OCI-LY3 (cell line): ENCODE data around the gene GNGT2.
A peak's percentile ranks its signal among the peaks of the same experiment; 100 is the strongest.

Experiments used
- H2AFZ ChIP-seq: fragments of 200-600, 300-600 bp; shearing (Covaris generic); 2 replicates; pipeline ENCODE4 v1.6.0; 2014; ENCODE audit warnings: antibody characterized with exemption, low read depth, low read length
- H3K27ac ChIP-seq: fragments of 200-600, 300-600 bp; sonication (generic); 2 replicates; pipeline ENCODE4 v1.5.1; 2014; ENCODE audit warnings: mild to moderate bottlenecking, low read length, moderate library complexity, mixed read lengths
- H3K27me3 ChIP-seq: fragments of 200-600, 300-600 bp; sonication (generic); 2 replicates; pipeline ENCODE4 v1.6.1; 2014; ENCODE audit warnings: low read depth, low read length, mixed read lengths
- H3K36me3 ChIP-seq: fragments of 200-600, 300-600 bp; sonication (generic); replicated peaks from 2 replicates; pipeline ENCODE3; 2014; ENCODE audit warnings: low read depth, low read length, mixed read lengths
- H3K4me1 ChIP-seq: fragments of 300-600, 200-600 bp; sonication (generic); 2 replicates; pipeline ENCODE4 v1.6.1; 2014; ENCODE audit warnings: low read length, mixed read lengths
- H3K4me2 ChIP-seq: fragments of 200-600, 300-600 bp; sonication (generic); 2 replicates; pipeline ENCODE4 v1.6.1; 2014; ENCODE audit warnings: low read length, mixed read lengths
- H3K4me3 ChIP-seq: fragments of 300-600, 200-600 bp; sonication (generic); 2 replicates; pipeline ENCODE4 v1.5.1; 2014; ENCODE audit warnings: antibody characterized with exemption, mild to moderate bottlenecking, low read length, moderate library complexity
- H3K79me2 ChIP-seq: fragments of 300-600, 200-600 bp; shearing (Covaris generic); 2 replicates; pipeline ENCODE4 v1.6.1; 2014; ENCODE audit warnings: mild to moderate bottlenecking, low read length, mixed read lengths
- H3K9ac ChIP-seq: fragments of 300-600, 200-600 bp; shearing (Covaris generic); 2 replicates; pipeline ENCODE4 v1.6.0; 2014; ENCODE audit warnings: mild to moderate bottlenecking, low read length, moderate library complexity
- H3K9me3 ChIP-seq: fragments of 200-600, 300-600 bp; shearing (Covaris generic); 2 replicates; pipeline ENCODE4 v1.6.1; 2014; ENCODE audit warnings: low read length, mixed read lengths; ENCODE audit not compliant: insufficient read depth
- H4K20me1 ChIP-seq: fragments of 200-600, 300-600 bp; sonication (generic); 2 replicates; pipeline ENCODE4 v1.6.1; 2016; ENCODE audit warnings: low read length, mixed read lengths; ENCODE audit not compliant: insufficient read depth
- EZH2phosphoT487 ChIP-seq: fragments of 200-600 bp; shearing (Covaris generic); IDR thresholded peaks from 2 replicates; pipeline ENCODE4 v1.6.1; 2018; ENCODE audit warnings: antibody characterized with exemption, mixed run types, low read depth
- TF ChIP-seq, protein P1 (sequence below): fragments of 200-600, 300-600 bp; sonication (generic); IDR thresholded peaks from 2 replicates; pipeline ENCODE4 v1.5.1; 2014; ENCODE audit warnings: antibody characterized with exemption, low read length, low read depth

Gene GNGT2

DNA sequence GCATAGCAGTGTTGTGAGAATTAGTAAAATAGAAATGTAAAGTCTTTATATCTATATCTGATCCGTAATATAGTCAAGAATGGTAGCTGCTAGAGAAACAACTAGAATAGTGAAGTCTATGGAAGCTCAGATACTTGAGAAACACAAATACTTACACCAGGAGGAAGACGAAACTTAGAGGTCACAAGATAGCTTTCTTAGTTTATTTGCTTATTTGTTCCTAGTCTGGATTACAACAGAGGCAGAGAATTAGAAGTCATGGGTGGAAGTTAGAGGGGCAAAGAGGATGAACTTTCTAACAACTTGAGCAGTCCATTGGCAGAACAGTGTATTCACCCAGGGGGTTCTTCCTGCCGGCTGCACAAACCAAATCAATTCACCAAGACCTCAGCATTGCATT is 13.9 kb downstream of the GNGT2 start:
- H3K36me3 ChIP-seq, result no peaks in the 10 kb centered on the region
- H3K79me2 ChIP-seq, result no peaks in the 10 kb centered on the region
- H3K9me3 ChIP-seq, result no peaks in the 10 kb centered on the region
- H3K4me3 ChIP-seq, result no peak overlapping the region
- TF ChIP-seq, protein P1, sequence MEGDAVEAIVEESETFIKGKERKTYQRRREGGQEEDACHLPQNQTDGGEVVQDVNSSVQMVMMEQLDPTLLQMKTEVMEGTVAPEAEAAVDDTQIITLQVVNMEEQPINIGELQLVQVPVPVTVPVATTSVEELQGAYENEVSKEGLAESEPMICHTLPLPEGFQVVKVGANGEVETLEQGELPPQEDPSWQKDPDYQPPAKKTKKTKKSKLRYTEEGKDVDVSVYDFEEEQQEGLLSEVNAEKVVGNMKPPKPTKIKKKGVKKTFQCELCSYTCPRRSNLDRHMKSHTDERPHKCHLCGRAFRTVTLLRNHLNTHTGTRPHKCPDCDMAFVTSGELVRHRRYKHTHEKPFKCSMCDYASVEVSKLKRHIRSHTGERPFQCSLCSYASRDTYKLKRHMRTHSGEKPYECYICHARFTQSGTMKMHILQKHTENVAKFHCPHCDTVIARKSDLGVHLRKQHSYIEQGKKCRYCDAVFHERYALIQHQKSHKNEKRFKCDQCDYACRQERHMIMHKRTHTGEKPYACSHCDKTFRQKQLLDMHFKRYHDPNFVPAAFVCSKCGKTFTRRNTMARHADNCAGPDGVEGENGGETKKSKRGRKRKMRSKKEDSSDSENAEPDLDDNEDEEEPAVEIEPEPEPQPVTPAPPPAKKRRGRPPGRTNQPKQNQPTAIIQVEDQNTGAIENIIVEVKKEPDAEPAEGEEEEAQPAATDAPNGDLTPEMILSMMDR, result no peak
- no peak for TF ChIP-seq EZH2phosphoT487
- H3K27ac ChIP-seq, result no peak overlapping the region
- no peaks in the 10 kb centered on the region for H4K20me1 ChIP-seq
- H2AFZ ChIP-seq, result no peak overlapping the region
- H3K4me2 ChIP-seq, result no peak overlapping the region
- no peak overlapping the region for H3K9ac ChIP-seq
- H3K27me3 ChIP-seq, result no peaks in the 10 kb centered on the region
- peaks cover 14% of the 10 kb centered on the region for H3K4me1 ChIP-seq

DNA sequence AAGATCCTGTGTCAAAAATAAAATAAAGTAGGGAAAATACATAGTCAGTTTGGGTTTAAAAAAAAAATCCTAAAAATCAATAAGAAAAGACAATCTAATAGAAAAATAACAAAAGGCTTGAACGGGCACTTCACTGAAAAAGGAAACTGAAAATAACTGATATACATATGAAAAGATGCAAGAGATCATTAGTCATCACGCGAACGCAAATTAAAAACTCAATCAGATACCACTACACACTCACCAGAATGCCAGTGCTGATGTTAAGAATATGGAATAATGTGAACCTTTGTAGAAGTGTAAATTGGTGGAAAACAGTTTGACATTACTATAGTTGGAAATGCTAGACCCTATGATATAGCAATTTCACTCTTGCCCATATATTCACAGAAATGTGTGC is 14.6 kb downstream of the GNGT2 start:
- Histone ChIP-seq H3K9ac (no peak overlapping the region), H3K4me2 (0 out of 2 replicates have a peak overlapping the region, but pooled peaks have one; percentile 11), H3K79me2 (no peaks in the 10 kb centered on the region), H3K27ac (no peak overlapping the region), H2AFZ (no peak overlapping the region), H3K4me1 (peaks cover 16% of the 10 kb centered on the region), H3K4me3 (no peak overlapping the region), H4K20me1 (no peaks in the 10 kb centered on the region), H3K9me3 (no peaks in the 10 kb centered on the region), H3K27me3 (no peaks in the 10 kb centered on the region), H3K36me3 (no peaks in the 10 kb centered on the region)
- TF ChIP-seq, protein P1, result no peak
- TF ChIP-seq EZH2phosphoT487, result no peak

DNA sequence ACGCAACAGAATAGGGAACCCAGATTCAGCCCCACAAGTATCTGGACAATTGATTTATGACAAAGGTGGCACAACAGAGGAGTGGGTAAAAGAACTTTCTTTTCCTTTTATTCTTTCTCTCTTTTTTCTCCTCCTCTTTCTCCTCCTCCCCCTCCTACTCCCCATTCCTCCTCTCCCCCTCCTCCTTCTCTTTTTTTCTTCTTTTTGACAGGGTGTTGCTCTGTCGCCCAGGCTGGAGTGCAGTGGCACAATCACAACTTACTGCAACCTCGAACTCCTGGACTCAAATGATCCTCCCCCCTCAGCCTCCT is 16.1 kb downstream of the GNGT2 start:
- H3K27ac ChIP-seq, result no peak overlapping the region
- H3K4me3 ChIP-seq, result no peak overlapping the region
- H3K4me2 ChIP-seq, result no peak overlapping the region
- H3K79me2 ChIP-seq, result no peaks in the 10 kb centered on the region
- H3K9me3 ChIP-seq, result no peaks in the 10 kb centered on the region
- TF ChIP-seq, protein P1, result no peak
- TF ChIP-seq EZH2phosphoT487, result no peak
- no peaks in the 10 kb centered on the region for H3K27me3 ChIP-seq
- H3K36me3 ChIP-seq, result no peaks in the 10 kb centered on the region
- H3K4me1 ChIP-seq, result peaks cover 17% of the 10 kb centered on the region
- no peak overlapping the region for H2AFZ ChIP-seq
- H4K20me1 ChIP-seq, result no peaks in the 10 kb centered on the region
- H3K9ac ChIP-seq, result no peak overlapping the region

DNA sequence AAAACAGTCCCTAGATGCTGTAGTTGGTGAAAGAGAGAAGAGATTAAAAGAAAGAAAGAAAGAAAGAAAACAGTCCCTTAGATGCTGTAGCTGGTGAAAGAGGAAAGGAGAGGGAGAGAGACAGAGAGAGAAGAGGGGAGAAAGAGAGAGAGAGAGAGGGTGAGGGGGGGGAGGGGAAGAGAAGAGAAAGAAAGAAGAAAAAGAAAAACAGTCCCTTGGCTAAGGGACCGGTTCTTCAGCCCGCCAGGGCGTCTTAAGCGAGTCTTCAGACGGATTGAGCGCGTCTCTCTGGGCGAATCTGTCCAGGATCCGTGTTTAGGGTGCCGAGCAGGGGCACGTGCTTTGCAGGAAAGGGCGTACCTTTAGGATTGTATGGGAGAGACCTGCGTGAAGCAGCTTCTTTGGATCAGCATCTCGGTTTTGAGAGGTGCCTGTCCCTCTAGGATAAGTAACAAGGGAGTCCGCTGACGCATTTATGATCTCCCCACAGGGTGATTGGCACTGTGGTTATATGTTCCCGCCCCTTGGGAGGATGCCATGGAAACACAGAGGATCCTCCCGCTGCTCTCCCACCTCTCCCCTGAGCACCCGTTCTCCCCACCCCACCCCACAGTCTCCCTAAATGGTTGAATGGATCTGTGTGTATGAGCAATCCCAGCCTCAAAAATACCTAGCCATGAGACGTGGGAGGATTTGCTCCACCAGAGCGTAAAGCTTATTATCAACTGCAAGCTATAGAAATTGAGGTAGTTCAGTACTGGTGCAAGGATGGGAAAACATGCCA is 16.7 kb downstream of the GNGT2 start:
- Histone ChIP-seq H3K4me2 (peak overlapping the region; percentile 74), H3K9ac (peak overlapping the region; percentile 97), H3K79me2 (no peaks in the 10 kb centered on the region), H2AFZ (peak overlapping the region; percentile 51; the same call in 1 of the 2 replicates), H4K20me1 (no peaks in the 10 kb centered on the region), H3K4me3 (peak overlapping the region; percentile 90), H3K27ac (no peak overlapping the region), H3K27me3 (no peaks in the 10 kb centered on the region), H3K4me1 (peaks cover 17% of the 10 kb centered on the region), H3K9me3 (no peaks in the 10 kb centered on the region), H3K36me3 (no peaks in the 10 kb centered on the region)
- TF ChIP-seq, protein P1, result no peak
- TF ChIP-seq EZH2phosphoT487, result no peak
